ENCODE measurements around the gene BPIFB3.
"Not testable (repeated sequence)": the region's sequence is repeated elsewhere in the genome, so short reads cannot be mapped to it uniquely, and the experiment has no call there.

Gene BPIFB3

GRCh38 chr20:33027769-33028751 is 25.6 kb upstream of the BPIFB3 start:
- DNase-seq (ENCODE audit: low spot score), result no peak

- no peak for DNase-seq (ENCODE audit: low spot score)
Measured at GRCh38 chr20:33028875-33029274, 24.8 kb upstream of the BPIFB3 start.

- no peak for DNase-seq (ENCODE audit: low spot score)
Measured at GRCh38 chr20:33030076-33030475, 23.6 kb upstream of the BPIFB3 start.

- no peak for DNase-seq (ENCODE audit: low spot score)
Measured at GRCh38 chr20:33030569-33030968, 23.1 kb upstream of the BPIFB3 start.

GRCh38 chr20:33031531-33031930 is 22.2 kb upstream of the BPIFB3 start, which contains the start of gene BPIFB6:
Gene BPIFB6, plus strand, starts transcription at chr20:33031648. Its CDS starts 0 bp downstream, at chr20:33031648.
- no peak for DNase-seq (ENCODE audit: low spot score)

- no peak for DNase-seq (ENCODE audit: low spot score)
Measured at GRCh38 chr20:33032555-33032954, 21.1 kb upstream of the BPIFB3 start.

DNA sequence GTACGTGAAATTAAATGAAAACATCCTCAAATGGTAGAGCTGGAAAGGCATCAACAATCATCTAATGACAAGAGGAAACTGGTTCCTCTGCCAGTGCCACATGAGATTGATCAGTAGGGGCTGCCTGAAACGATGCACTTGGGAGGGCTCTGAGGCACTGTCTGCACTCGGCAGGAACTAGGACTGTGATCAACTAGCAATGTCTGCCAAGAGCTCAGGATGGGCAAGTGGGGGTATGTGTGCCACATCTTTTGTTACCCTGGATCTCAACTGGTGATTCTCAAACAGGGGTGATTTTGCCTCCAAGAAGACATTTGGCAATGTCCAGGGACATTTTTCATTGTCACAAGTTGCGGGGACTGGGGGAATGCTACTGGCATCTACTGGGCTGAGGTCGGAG is 20.3 kb upstream of the BPIFB3 start:
- DNase-seq (ENCODE audit: low spot score), result no peak

GRCh38 chr20:33034115-33034514 is 19.6 kb upstream of the BPIFB3 start:
- no peak for DNase-seq (ENCODE audit: low spot score)

- DNase-seq (ENCODE audit: low spot score), result no peak
Measured at GRCh38 chr20:33034901-33035492, 18.7 kb upstream of the BPIFB3 start.

DNA sequence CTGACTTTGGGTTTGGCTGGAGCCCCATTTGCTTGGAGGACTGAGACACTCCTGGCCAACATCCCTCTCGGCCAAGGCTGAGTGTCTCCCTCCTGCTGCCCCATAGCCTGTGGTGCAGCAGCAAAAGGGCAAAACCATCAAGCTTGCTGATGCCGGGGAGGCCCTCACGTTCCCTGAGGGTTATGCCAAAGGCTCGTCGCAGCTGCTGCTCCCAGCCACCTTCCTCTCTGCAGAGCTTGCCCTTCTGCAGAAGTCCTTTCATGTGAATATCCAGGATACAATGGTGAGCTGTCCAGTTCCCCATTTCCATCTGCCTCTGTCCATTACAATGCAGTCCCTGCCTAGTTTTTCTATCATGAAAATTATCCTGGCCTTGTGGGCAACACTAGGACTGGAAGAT is 16.2 kb upstream of the BPIFB3 start:
- DNase-seq (ENCODE audit: low spot score), result no peak

- no peak for DNase-seq (ENCODE audit: low spot score)
Measured at GRCh38 chr20:33038243-33038642, 15.5 kb upstream of the BPIFB3 start.

GRCh38 chr20:33042430-33042829 is 11.3 kb upstream of the BPIFB3 start:
- no peak for DNase-seq (ENCODE audit: low spot score)

- DNase-seq (ENCODE audit: low spot score), result no peak
Measured at GRCh38 chr20:33042983-33043730, 10.5 kb upstream of the BPIFB3 start.

DNA sequence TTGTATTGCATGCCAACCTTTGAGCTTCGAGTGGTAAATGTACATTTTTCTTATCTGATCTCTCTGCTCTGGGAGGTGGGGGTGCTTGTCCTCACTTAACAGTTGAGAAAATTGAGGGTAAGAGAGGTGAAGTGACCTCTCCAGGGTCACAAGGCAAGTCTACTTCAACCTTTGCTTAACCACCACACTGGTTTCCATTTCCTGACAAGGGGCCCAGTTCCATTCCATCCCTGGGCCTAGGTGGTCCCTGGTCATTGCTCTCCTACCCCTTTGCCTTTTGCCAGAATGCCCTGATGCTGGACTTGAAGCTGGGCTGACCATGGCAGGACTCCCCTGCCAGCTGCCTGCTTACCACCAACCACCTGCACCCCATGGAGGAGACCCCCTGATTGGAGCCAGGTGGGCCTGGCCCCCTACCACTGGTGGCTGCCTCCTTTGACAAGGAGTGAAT is 9.9 kb upstream of the BPIFB3 start:
- no peak for DNase-seq (ENCODE audit: low spot score)

DNA sequence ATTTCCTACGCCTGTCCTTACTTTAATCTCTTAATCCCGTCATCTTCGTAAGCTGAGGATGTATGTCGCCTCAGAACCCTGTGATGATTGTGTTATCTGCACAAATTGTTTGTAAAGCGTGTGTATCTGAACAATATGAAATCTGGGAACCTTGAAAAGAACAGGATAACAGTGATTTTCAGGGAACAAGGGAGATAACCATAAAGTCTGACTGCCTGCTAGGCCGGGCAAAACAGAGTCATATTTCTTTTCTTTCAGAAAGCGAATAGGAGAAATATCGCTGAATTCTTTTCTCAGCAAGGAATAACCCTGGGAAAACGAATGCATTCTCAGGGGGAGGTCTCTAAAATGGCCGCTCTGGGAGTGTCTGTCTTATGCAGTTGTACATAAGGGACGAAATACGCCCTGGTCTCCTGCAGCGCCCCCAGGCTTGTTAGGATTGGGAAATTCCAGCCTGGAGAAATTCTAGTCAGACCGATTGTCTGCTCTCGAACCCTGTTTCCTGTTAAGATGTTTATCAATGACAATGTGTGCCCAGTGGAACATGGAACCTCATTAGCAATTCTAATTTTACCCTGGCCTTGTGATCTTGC is 8.5 kb upstream of the BPIFB3 start:
- not testable (repeated sequence) for DNase-seq (ENCODE audit: low spot score)

DNA sequence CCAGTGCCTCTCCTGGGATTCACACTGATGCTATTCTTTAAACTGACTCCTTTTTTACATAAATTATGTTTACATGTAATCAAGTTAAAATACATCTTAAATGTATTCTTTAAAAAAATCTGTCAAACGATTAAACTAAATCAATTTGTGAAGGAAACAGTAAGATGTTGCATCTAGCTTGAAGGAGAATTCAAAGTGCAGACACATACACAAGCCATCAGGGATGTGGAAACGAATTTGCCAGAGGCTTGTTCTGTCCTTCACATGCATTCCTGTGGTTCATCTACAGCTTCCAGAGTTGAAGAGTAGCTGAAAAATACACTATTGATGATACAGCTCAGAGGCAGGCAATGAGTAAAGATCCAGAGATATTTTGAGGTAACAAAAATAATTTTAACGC is 7.3 kb upstream of the BPIFB3 start:
- no peak for DNase-seq (ENCODE audit: low spot score)

DNA sequence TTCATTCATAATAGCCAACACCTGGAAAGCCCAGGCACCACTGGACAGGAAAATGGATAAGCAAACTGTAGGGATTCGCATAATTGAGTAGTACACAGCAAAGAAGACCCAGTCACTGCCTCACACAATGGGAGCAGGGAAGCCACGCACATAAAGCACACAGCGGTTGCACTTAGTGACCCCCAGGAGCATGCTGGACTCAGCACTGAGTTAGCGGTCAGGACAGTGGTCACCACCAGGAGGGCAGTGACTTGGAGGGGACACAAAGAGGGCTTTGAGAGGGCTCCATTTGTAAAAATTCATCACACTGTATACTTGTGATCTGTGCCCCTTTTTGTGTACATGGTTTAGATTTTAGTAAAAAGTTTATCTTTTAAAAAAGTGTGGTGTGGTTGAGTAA is 2.4 kb upstream of the BPIFB3 start:
- no peak for DNase-seq (ENCODE audit: low spot score)

DNA sequence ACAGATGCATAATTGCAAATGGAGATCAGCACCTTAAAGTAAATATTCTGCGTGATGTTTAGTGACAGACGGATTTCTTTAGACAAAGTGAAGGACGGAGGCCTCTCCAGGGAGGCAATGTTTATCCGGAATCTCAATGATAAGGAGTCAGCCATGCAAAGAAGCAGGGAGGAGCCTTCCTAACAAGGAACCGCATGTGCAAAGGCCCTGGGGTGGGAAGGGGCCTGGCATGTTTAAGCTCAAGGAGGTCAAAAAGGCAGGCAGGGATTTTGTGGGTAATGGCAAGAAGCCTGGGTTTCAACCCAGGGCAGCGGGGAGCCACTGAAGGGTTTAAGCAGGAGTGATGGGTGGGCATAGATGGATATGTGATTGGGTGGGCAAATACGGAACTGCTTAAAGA is 678 bp downstream of the BPIFB3 start:
- DNase-seq (ENCODE audit: low spot score), result no peak

DNA sequence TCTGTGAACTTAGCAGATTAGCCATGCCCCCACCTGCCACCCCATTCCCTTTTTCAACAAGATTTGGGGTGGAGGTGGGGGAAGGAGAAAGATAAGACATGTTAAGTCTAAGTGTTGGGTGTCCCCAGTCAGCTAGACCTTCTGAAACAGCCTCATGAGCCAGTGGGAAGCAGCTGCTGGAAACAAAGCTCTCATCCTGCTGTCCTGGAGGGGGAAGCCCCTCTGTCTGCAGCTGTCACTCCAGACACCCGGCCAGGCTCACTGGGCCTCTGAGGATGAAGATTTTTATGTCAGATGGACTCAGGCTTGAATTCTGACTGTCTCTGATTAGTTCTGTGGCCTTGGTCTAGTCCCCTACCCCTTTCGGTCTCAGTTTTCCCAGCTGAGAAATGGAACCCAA is 1.1 kb downstream of the BPIFB3 start:
- DNase-seq (ENCODE audit: low spot score), result no peak

DNA sequence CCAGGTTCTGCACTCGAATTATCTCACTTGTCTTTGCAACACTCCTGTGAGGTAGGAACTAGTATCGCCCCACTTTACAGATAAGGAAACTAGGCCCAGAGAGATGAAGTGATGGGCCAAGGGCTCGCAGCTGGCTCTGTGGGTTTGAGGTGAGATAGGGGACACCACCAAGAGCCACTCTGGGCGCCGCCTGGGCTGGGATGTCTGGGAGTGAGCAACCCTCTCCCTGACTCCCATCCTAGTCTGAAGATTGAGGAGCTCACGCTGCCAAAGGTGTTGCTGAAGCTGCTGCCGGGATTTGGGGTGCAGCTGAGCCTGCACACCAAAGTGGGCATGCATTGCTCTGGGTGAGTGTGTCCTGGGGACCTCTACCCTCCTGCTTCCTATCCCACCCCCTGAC is 5.4 kb downstream of the BPIFB3 start:
- no peak for DNase-seq (ENCODE audit: low spot score)

GRCh38 chr20:33059741-33060390 is 6.2 kb downstream of the BPIFB3 start:
- no peak for DNase-seq (ENCODE audit: low spot score)

DNA sequence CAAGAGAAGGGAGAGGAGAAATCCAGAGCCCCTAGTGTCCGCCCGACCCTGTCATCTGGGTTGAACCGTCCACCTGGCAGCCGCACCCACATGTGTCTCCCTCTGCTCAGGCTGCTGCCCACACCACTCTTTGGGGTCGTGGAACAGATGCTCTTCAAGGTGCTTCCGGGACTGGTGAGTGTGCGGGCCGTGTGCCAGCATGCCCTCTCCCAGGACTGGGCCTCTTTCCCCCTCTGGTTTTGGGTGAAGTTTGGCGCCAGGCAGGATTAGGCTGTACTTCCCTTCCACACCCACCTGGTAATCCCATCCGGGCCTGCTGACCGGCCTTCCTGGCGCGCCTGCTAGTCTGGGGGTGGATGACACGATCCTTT is 7.9 kb downstream of the BPIFB3 start:
- DNase-seq (ENCODE audit: low spot score), result no peak
